Hepatocyte (in vitro differentiated cells): ENCODE data around the gene HOXD12.

Source experiments
- EZH2 ChIP-seq: fragments of 200-600 bp; sonication (generic); IDR thresholded peaks from 2 replicates; pipeline ENCODE4 v1.6.1; 2016; ENCODE audit warnings: antibody characterized with exemption, mild to moderate bottlenecking, borderline replicate concordance
- TF ChIP-seq, protein P1 (sequence below): fragments of 200-600 bp; sonication (generic); IDR thresholded peaks from 2 replicates; pipeline ENCODE4 v1.5.1; 2016; ENCODE audit warnings: antibody characterized with exemption, mild to moderate bottlenecking; ENCODE audit not compliant: poor library complexity

DNA sequence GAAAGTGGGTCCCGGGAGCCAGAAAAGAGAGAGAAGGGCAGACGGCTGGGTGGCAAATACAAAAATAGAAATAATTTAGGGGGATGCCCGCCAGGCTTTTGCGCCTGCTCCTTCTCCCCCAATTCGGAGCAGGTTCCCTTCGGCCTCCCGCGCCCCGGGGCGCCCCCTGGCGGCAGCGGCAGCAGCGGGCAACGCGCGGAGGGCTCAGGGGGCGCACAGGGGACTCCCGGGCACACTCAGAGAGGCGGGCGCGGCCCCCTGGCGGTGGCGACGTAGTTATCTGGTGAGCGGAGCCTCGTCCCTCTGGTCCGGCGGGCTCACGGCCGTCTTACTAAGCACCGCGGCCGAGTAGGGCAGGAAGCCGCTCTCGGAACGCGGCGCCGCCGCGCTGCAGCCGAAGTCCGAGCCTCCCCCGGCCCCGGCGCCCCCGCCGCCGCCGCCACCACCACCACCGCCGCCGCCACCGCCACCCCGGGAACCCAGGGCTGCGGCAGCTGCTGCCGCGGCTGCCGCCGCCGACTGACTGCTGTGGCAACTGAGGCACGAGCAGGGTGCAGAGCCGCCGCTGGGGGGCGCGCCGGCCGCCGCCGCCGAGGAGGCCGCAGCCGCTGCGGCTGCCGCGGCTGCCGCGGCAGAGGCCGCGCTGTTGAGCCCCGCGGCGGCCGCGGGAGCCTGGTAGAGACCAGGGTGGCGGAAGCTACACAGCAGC is 19.6 kb upstream of the HOXD12 start:
- TF ChIP-seq, protein P1, sequence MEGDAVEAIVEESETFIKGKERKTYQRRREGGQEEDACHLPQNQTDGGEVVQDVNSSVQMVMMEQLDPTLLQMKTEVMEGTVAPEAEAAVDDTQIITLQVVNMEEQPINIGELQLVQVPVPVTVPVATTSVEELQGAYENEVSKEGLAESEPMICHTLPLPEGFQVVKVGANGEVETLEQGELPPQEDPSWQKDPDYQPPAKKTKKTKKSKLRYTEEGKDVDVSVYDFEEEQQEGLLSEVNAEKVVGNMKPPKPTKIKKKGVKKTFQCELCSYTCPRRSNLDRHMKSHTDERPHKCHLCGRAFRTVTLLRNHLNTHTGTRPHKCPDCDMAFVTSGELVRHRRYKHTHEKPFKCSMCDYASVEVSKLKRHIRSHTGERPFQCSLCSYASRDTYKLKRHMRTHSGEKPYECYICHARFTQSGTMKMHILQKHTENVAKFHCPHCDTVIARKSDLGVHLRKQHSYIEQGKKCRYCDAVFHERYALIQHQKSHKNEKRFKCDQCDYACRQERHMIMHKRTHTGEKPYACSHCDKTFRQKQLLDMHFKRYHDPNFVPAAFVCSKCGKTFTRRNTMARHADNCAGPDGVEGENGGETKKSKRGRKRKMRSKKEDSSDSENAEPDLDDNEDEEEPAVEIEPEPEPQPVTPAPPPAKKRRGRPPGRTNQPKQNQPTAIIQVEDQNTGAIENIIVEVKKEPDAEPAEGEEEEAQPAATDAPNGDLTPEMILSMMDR, result peak; percentile 92
- TF ChIP-seq EZH2, result no peak
